HL-60 (cell line): Measurements from ENCODE around the gene PER3.

Experiments
- GABPA ChIP-seq: IDR thresholded peaks from 2 replicates; pipeline ENCODE4 v1.6.1; 2012; ENCODE audit warnings: low read depth
- POLR2AphosphoS5 ChIP-seq: IDR thresholded peaks from 2 replicates; pipeline ENCODE4 v1.6.1; 2012; ENCODE audit warnings: low read depth
- REST ChIP-seq: IDR thresholded peaks from 2 replicates; pipeline ENCODE4 v1.6.1; 2012; ENCODE audit warnings: low read depth; ENCODE audit not compliant: insufficient replicate concordance
- SPI1 ChIP-seq: IDR thresholded peaks from 2 replicates; pipeline ENCODE4 v1.6.1; 2012; ENCODE audit warnings: low read depth, mild to moderate bottlenecking, borderline replicate concordance
- TF ChIP-seq, protein P1 (sequence below): IDR thresholded peaks from one replicate; pipeline ENCODE4 v1.5.1; 2011; ENCODE audit warnings: low read length, control low read depth, inconsistent platforms; ENCODE audit not compliant: insufficient read depth

GRCh38 chr1:7845761-7846160 is 61.7 kb downstream of the PER3 start:
- TF ChIP-seq POLR2AphosphoS5 = no peak
- no peak for TF ChIP-seq REST
- TF ChIP-seq, protein P1, sequence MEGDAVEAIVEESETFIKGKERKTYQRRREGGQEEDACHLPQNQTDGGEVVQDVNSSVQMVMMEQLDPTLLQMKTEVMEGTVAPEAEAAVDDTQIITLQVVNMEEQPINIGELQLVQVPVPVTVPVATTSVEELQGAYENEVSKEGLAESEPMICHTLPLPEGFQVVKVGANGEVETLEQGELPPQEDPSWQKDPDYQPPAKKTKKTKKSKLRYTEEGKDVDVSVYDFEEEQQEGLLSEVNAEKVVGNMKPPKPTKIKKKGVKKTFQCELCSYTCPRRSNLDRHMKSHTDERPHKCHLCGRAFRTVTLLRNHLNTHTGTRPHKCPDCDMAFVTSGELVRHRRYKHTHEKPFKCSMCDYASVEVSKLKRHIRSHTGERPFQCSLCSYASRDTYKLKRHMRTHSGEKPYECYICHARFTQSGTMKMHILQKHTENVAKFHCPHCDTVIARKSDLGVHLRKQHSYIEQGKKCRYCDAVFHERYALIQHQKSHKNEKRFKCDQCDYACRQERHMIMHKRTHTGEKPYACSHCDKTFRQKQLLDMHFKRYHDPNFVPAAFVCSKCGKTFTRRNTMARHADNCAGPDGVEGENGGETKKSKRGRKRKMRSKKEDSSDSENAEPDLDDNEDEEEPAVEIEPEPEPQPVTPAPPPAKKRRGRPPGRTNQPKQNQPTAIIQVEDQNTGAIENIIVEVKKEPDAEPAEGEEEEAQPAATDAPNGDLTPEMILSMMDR = no peak
- no peak for TF ChIP-seq GABPA
- no peak for TF ChIP-seq SPI1
